GM18511 (cell line): ENCODE results near the gene MYO19.
"Not testable (repeated sequence)": the region's sequence is repeated elsewhere in the genome, so short reads cannot be mapped to it uniquely, and the experiment has no call there.

Experiments
- ATAC-seq: cut with Tn5 transposase; IDR thresholded peaks from one replicate; pipeline ENCODE4 v1.9.1; 2021; ENCODE audit warnings: mild to moderate bottlenecking, moderate library complexity; ENCODE audit not compliant: unreplicated experiment

The MYO19 gene

GRCh38 chr17:36501351-36501750 lies 33.3 kb downstream of the MYO19 start:
- no peak for ATAC-seq

- ATAC-seq = no peak
Observed at GRCh38 chr17:36500745-36501225, 33.9 kb downstream of the MYO19 start.

- no peak for ATAC-seq
Observed at GRCh38 chr17:36498560-36499300, 35.9 kb downstream of the MYO19 start.

- no peak for ATAC-seq
Observed at GRCh38 chr17:36498155-36498554, 36.5 kb downstream of the MYO19 start.

- ATAC-seq = no peak
Observed at GRCh38 chr17:36496018-36496789, 38.5 kb downstream of the MYO19 start.

GRCh38 chr17:36495076-36495578 lies 39.5 kb downstream of the MYO19 start:
- ATAC-seq = no peak

GRCh38 chr17:36494674-36495073 lies 40.0 kb downstream of the MYO19 start:
- ATAC-seq = no peak

- no peak for ATAC-seq
Observed at GRCh38 chr17:36493956-36494355, 40.7 kb downstream of the MYO19 start.

GRCh38 chr17:36486204-36487194 lies 48.2 kb downstream of the MYO19 start, which contains the start of gene ZNHIT3:
Gene ZNHIT3 (plus strand): TSS chr17:36486681. CDS start chr17:36486700, 19 bp downstream.
- peak; percentile 88 for ATAC-seq

GRCh38 chr17:36485805-36486203 lies 48.9 kb downstream of the MYO19 start:
- peak; percentile 28 for ATAC-seq

- no peak for ATAC-seq
Observed at GRCh38 chr17:36485027-36485426, 49.6 kb downstream of the MYO19 start.

GRCh38 chr17:36484021-36484420 lies 50.6 kb downstream of the MYO19 start:
- ATAC-seq = not testable (repeated sequence)

GRCh38 chr17:36482611-36483504 lies 51.8 kb downstream of the MYO19 start:
- ATAC-seq = peak; percentile 42

- ATAC-seq = no peak
Observed at GRCh38 chr17:36481829-36482228, 52.8 kb downstream of the MYO19 start.

- no peak for ATAC-seq
Observed at GRCh38 chr17:36475346-36475970, 59.2 kb downstream of the MYO19 start.

- ATAC-seq = no peak
Observed at GRCh38 chr17:36474571-36474970, 60.1 kb downstream of the MYO19 start.

- ATAC-seq = no peak
Observed at GRCh38 chr17:36470499-36470898, 64.2 kb downstream of the MYO19 start.

- ATAC-seq = no peak
Observed at GRCh38 chr17:36469733-36470132, 64.9 kb downstream of the MYO19 start.
